Caco-2 (cell line): ENCODE data around the gene SCAND1. TPM values are rescaled to one million over a fixed set of nuclear protein-coding genes. Genes with fewer than 3 reads are reported as not detected.
A peak's percentile ranks its signal among the peaks of the same experiment; 100 is the strongest.
"Not testable (repeated sequence)": the region's sequence is repeated elsewhere in the genome, so short reads cannot be mapped to it uniquely, and the experiment has no call there.

Experiments
- BruUV-seq: library from RNA; stranded (reverse); fragments of 400-500 nt; replicated peaks from 2 replicates; lab custom pipeline; 2021; lab: Mats Ljungman, UMichigan
- CTCF ChIA-PET: fragments of 300-600 bp; sonication (Branson Sonifier 250); formaldehyde crosslinking; loops from one replicate; lab custom pipeline; 2022; ENCODE audit warnings: antibody characterized with exemption; lab: Charles Lee
- POLR2A ChIA-PET: fragments of 300-600 bp; sonication (Branson Sonifier 250); formaldehyde crosslinking; loops from one replicate; lab custom pipeline; 2022; ENCODE audit warnings: antibody characterized with exemption; lab: Charles Lee
- DNase-seq, 2 experiments: peaks; one replicate each; pipeline versions ENCODE4 v3.0.0 to v3.0.0-alpha.2; 2020 to 2022
- H3K27me3 ChIP-seq: replicated peaks from 2 replicates; pipeline ENCODE4 v1.6.0; 2011; ENCODE audit warnings: low read length; ENCODE audit not compliant: control insufficient read depth, insufficient read depth
- H3K36me3 ChIP-seq: 2 replicates; pipeline ENCODE4 v1.5.1; 2011; ENCODE audit warnings: low read length; ENCODE audit not compliant: control insufficient read depth, insufficient read depth
- H3K4me1 ChIP-seq: fragments of 250-450 bp; sonication (Bioruptor Pico); 2 replicates; pipeline ENCODE4 v1.5.1; 2020; ENCODE audit warnings: mild to moderate bottlenecking
- H3K4me3 ChIP-seq: 2 replicates; pipeline ENCODE4 v1.5.1; 2011; ENCODE audit warnings: low read depth, mild to moderate bottlenecking, control low read depth, low read length
- H3K9me3 ChIP-seq: fragments of 250-450 bp; sonication (Bioruptor Pico); 2 replicates; pipeline ENCODE4 v1.5.1; 2020; ENCODE audit warnings: mild to moderate bottlenecking, moderate library complexity
- H3K27ac Mint-ChIP-seq: one replicate; pipeline ENCODE4 v1.8.0; 2022; ENCODE audit warnings: mixed read lengths; ENCODE audit not compliant: unreplicated experiment
- H3K27me3 Mint-ChIP-seq: one replicate; pipeline ENCODE4 v1.8.0; 2022; ENCODE audit warnings: mixed read lengths; ENCODE audit not compliant: insufficient read depth, unreplicated experiment
- H3K36me3 Mint-ChIP-seq: one replicate; pipeline ENCODE4 v1.8.0; 2022; ENCODE audit warnings: mild to moderate bottlenecking, mixed read lengths; ENCODE audit not compliant: insufficient read depth, unreplicated experiment
- H3K4me1 Mint-ChIP-seq: one replicate; pipeline ENCODE4 v1.8.0; 2022; ENCODE audit warnings: low read depth, mixed read lengths; ENCODE audit not compliant: unreplicated experiment
- H3K4me3 Mint-ChIP-seq: one replicate; pipeline ENCODE4 v1.8.0; 2022; ENCODE audit warnings: mild to moderate bottlenecking, moderate library complexity, mixed read lengths; ENCODE audit not compliant: unreplicated experiment
- H3K9me3 Mint-ChIP-seq: one replicate; pipeline ENCODE4 v1.8.0; 2022; ENCODE audit warnings: mixed read lengths; ENCODE audit not compliant: unreplicated experiment
- CTCF ChIP-seq, 2 experiments: fragments of 200-600 bp in 1 of 2; IDR thresholded peaks; 1 replicate in 1 of 2; 2 replicates in 1 of 2; pipeline versions ENCODE4 v1.5.1 to v1.8.0; 2011 to 2022; ENCODE audit warnings: antibody characterized with exemption in 1 of 2, control low read depth in 1 of 2, inconsistent platforms in 1 of 2, low read depth in 1 of 2, low read length in 1 of 2, mild to moderate bottlenecking in 1 of 2, moderate library complexity in 1 of 2; ENCODE audit not compliant: insufficient read depth in 1 of 2, severe bottlenecking in 1 of 2, unreplicated experiment in 1 of 2
- intact Hi-C: fragments of 100-400 bp; cut with micrococcal nuclease; formaldehyde crosslinking; loops from one replicate; pipeline ENCODE4 v1.10.0; 2022; ENCODE audit not compliant: unreplicated experiment
- total RNA-seq: library from RNA; stranded (reverse); gene quantifications from 2 replicates; pipeline ENCODE4 v1.2.3, GENCODE V29; 2022

Gene SCAND1
- total RNA-seq, 1 experiment from 2014 or later, result 129 TPM

- CTCF ChIA-PET, result interaction anchor here (0.6 to 3.8 kb wide), 11 partner anchors 13 to 239 kb away, joined by 3 to 54 read pairs (median 7); partner anchors contain the start of gene RBM39
- TF ChIP-seq CTCF (IDR thresholded peaks at IDR 0.05; ENCODE audit: insufficient read depth in 1 of 2, low read depth in 1 of 2, low read length in 1 of 2, severe bottlenecking in 1 of 2, unreplicated experiment in 1 of 2), result no peak
Observed at GRCh38 chr20:35952480-35953386, 1.6 kb downstream of the SCAND1 start.

GRCh38 chr20:35952080-35952479 lies 2.2 kb downstream of the SCAND1 start:
- H3K4me3 Mint-ChIP-seq, result peak overlapping the region; percentile 88
- BruUV-seq, H3K27me3 Mint-ChIP-seq, H3K36me3 ChIP-seq, H3K4me1 Mint-ChIP-seq, H3K9me3 ChIP-seq, H3K9me3 Mint-ChIP-seq, H3K27me3 ChIP-seq, DNase-seq: not testable (repeated sequence)
- Histone ChIP-seq H3K4me1 (peaks cover 22% of the 10 kb centered on the region), H3K4me3 (peak overlapping the region; percentile 86; the same call in 1 of the 2 replicates)
- CTCF ChIA-PET, result interaction anchor here (0.6 to 3.8 kb wide), 4 partner anchors 41 to 209 kb away, joined by 3 to 54 read pairs (median 20); partner anchors contain the start of gene RBM39
- H3K36me3 Mint-ChIP-seq, result peaks cover 59% of the 10 kb centered on the region
- H3K27ac Mint-ChIP-seq, result peak overlapping the region; percentile 96
- intact Hi-C loops, result loop anchor here (5.0 to 10.0 kb wide), 5 partner anchors 100 to 1075 kb away; partner anchors contain the start of genes ACSS2 and RBM39
- POLR2A ChIA-PET, result interaction anchor here (3.7 kb wide), 1 partner anchor 209 kb away, joined by 87 read pairs; the partner anchor contains the start of gene RBM39

More at GRCh38 chr20:35952480-35953386, 1.6 kb downstream of the SCAND1 start:
- peaks cover 22% of the 10 kb centered on the region for H3K4me1 ChIP-seq
- no peaks in the 10 kb centered on the region for H3K27me3 Mint-ChIP-seq
- no peaks in the 10 kb centered on the region for H3K9me3 Mint-ChIP-seq
- peak overlapping the region; percentile 88 for H3K4me3 Mint-ChIP-seq
- H3K4me1 Mint-ChIP-seq, result peaks cover 9% of the 10 kb centered on the region
- H3K4me3 ChIP-seq, result peak overlapping the region; percentile 86
- no peaks in the 10 kb centered on the region for H3K9me3 ChIP-seq
- H3K27me3 ChIP-seq, result no peaks in the 10 kb centered on the region
- POLR2A ChIA-PET, result interaction anchor here (0.6 to 3.7 kb wide), 11 partner anchors 9 to 498 kb away, joined by 3 to 87 read pairs (median 4); partner anchors contain the start of genes CEP250, RBM39 and SPAG4
- H3K27ac Mint-ChIP-seq, result peak overlapping the region; percentile 96
- DNase-seq, result peak in 1 of 2 experiments; percentile 46
- H3K36me3 ChIP-seq, result peaks cover 3% of the 10 kb centered on the region; the same call in 1 of the 2 replicates
- intact Hi-C loops, result loop anchor here (5.0 to 10.0 kb wide), 5 partner anchors 100 to 1075 kb away; partner anchors contain the start of genes ACSS2 and RBM39
- BruUV-seq, result no TSS peak
- peaks cover 53% of the 10 kb centered on the region for H3K36me3 Mint-ChIP-seq

- intact Hi-C loops, result loop anchor here (5.0 to 10.0 kb wide), 5 partner anchors 102 to 1073 kb away; partner anchors contain the start of genes ACSS2 and RBM39
- peaks cover 67% of the 10 kb centered on the region for H3K36me3 Mint-ChIP-seq
- H3K4me1 Mint-ChIP-seq, result peaks cover 9% of the 10 kb centered on the region
- Histone ChIP-seq H3K4me1 (peaks cover 14% of the 10 kb centered on the region), H3K4me3 (no peak overlapping the region), H3K36me3 (peaks cover 6% of the 10 kb centered on the region; the same call in 1 of the 2 replicates), H3K27me3 (no peaks in the 10 kb centered on the region), H3K9me3 (no peaks in the 10 kb centered on the region)
- no peak for DNase-seq
- no peaks in the 10 kb centered on the region for H3K27me3 Mint-ChIP-seq
- TF ChIP-seq CTCF (IDR thresholded peaks at IDR 0.05; ENCODE audit: insufficient read depth in 1 of 2, low read depth in 1 of 2, low read length in 1 of 2, severe bottlenecking in 1 of 2, unreplicated experiment in 1 of 2), result no peak
- POLR2A ChIA-PET, result no interaction called here
- CTCF ChIA-PET, result no interaction called here
- no peak overlapping the region for H3K4me3 Mint-ChIP-seq
- H3K27ac Mint-ChIP-seq, result no peak overlapping the region
- BruUV-seq, result no TSS peak
- no peaks in the 10 kb centered on the region for H3K9me3 Mint-ChIP-seq
Observed at GRCh38 chr20:35950093-35950492, 4.2 kb downstream of the SCAND1 start.
